GM23248 (cell line): Measurements from ENCODE around the gene NEK11. TPM values are rescaled to one million over a fixed set of nuclear protein-coding genes. Genes with fewer than 3 reads are reported as not detected.

Experiments used
- DNase-seq: peaks from one replicate; pipeline ENCODE4 v3.0.0-alpha.2; 2015
- H2AFZ ChIP-seq: fragments of 200-600 bp; sonication (generic); 2 replicates; pipeline ENCODE4 v1.6.1; 2016; ENCODE audit warnings: antibody characterized with exemption
- H3F3A ChIP-seq: fragments of 200-600 bp; sonication (generic); 2 replicates; pipeline ENCODE4 v1.6.1; 2016; ENCODE audit warnings: mild to moderate bottlenecking, antibody characterized with exemption, mixed run types; ENCODE audit not compliant: insufficient read depth
- H3K27ac ChIP-seq: fragments of 200-600 bp; sonication (generic); 2 replicates; pipeline ENCODE4 v1.5.1; 2016; ENCODE audit warnings: mild to moderate bottlenecking
- H3K27me3 ChIP-seq: fragments of 200-600 bp; sonication (generic); replicated peaks from 2 replicates; pipeline ENCODE4 v1.6.1; 2016; ENCODE audit warnings: mild to moderate bottlenecking; ENCODE audit not compliant: insufficient read depth
- H3K36me3 ChIP-seq: fragments of 200-600 bp; sonication (generic); 2 replicates; pipeline ENCODE4 v1.6.1; 2016; ENCODE audit warnings: low read depth, mild to moderate bottlenecking
- H3K4me1 ChIP-seq: fragments of 200-600 bp; sonication (generic); 2 replicates; pipeline ENCODE4 v1.6.1; 2016; ENCODE audit warnings: mild to moderate bottlenecking; ENCODE audit not compliant: insufficient read depth
- H3K4me2 ChIP-seq: fragments of 200-600 bp; sonication (generic); one replicate; pipeline ENCODE4 v1.6.1; 2016; ENCODE audit warnings: mild to moderate bottlenecking; ENCODE audit not compliant: unreplicated experiment
- H3K4me3 ChIP-seq: fragments of 200-600 bp; sonication (generic); 2 replicates; pipeline ENCODE4 v1.5.1; 2016; ENCODE audit warnings: mild to moderate bottlenecking
- H3K79me2 ChIP-seq: fragments of 200-600 bp; sonication (generic); 2 replicates; pipeline ENCODE4 v1.6.1; 2016; ENCODE audit warnings: mild to moderate bottlenecking; ENCODE audit not compliant: insufficient read depth
- H3K9ac ChIP-seq: fragments of 200-600 bp; sonication (generic); 2 replicates; pipeline ENCODE4 v1.6.1; 2016; ENCODE audit warnings: mild to moderate bottlenecking
- H3K9me2 ChIP-seq: fragments of 200-600 bp; sonication (generic); 2 replicates; pipeline ENCODE4 v1.6.1; 2016; ENCODE audit warnings: mixed run types, mild to moderate bottlenecking, moderate library complexity; ENCODE audit not compliant: insufficient read depth
- H3K9me3 ChIP-seq: fragments of 200-600 bp; sonication (generic); one replicate; pipeline ENCODE4 v1.6.1; 2017; ENCODE audit warnings: low read depth
- H4K20me1 ChIP-seq: fragments of 200-600 bp; sonication (generic); 2 replicates; pipeline ENCODE4 v1.6.0; 2016; ENCODE audit not compliant: insufficient read depth
- EZH2 ChIP-seq: fragments of 200-600 bp; sonication (generic); IDR thresholded peaks from 2 replicates; pipeline ENCODE4 v1.6.1; 2018; ENCODE audit warnings: antibody characterized with exemption, mild to moderate bottlenecking; ENCODE audit not compliant: insufficient read depth, poor library complexity, severe bottlenecking
- EZH2phosphoT487 ChIP-seq: fragments of 200-600 bp; sonication (generic); IDR thresholded peaks from 2 replicates; pipeline ENCODE4 v1.6.1; 2018; ENCODE audit warnings: antibody characterized with exemption, moderate library complexity, mild to moderate bottlenecking, low read depth; ENCODE audit not compliant: insufficient read depth
- WGBS, 2 experiments: methylation state at CpG; one replicate each; pipeline ENCODE4 v1.1.6; 2015 to 2017; ENCODE audit warnings: low lambda C conversion rate in 2 of 2, low coverage in 1 of 2; ENCODE audit errors: missing lambda C conversion rate in 2 of 2; 5-methylcytosine and 5-hydroxymethylcytosine counted together
- in situ Hi-C: fragments of 300-500 bp; cut with MboI; formaldehyde crosslinking; loops from 2 replicates; pipeline ENCODE4 v1.15.0; 2020
- polyA plus RNA-seq: library from polyadenylated mRNA; unstranded; fragments of >200 nt; fragmentation: Nextera tagmentation; extraction: Ambion mirVana; gene quantifications from 2 replicates; pipeline ENCODE4 v1.2.1, GENCODE V29; 2016
- total RNA-seq: library from RNA; depleted of rRNA; stranded (reverse); fragments of >200 nt; shearing (Covaris generic); gene quantifications from 2 replicates; pipeline ENCODE4 v1.2.3, GENCODE V29; 2014

The NEK11 gene
- total and polyA plus RNA-seq, 2 experiments from 2014 or later: 7.6 to 18.5 TPM

DNA sequence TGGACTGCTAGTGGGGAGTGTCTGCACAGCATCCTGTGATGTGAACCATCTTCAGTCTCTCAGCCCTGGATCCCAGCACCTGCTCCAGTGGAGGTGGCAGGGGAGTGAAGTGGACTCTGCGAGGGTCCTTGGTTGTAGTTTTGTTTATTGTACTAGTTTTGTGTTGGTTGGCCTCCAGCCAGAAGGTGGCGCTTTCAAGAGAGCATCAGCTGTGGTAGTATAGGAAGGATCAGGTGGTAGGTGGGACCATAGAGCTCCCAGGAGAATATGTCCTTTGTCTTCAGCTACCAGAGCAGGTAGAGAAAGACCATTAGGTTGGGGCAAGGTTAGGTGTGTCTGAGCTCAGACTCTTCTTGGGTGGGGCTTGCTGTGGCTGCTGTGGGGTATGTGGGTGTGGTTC, 20.9 kb downstream of the NEK11 start:
- 92 to 100% methylated on average over 2 of the region's 2 CpGs for WGBS, 2 experiments

DNA sequence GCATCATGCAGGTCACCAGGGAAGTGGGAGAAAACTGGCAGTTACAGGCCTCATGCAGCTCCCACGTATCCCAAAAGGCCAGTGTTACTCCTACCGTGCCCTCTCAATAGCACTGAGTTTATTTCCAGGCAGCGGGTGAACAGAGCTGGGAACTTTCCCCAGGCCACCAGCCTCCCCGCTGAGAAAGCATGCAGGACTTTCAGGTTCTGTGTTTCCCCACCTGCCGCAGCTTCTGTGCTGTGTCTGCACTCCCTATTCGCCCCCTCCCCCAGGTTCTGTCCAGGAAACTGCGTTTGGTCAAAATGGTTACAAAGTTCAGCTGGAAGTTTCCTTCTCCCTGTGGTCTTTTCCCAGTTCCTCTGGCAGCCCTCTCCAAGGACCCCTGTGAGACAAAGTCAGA, 21.4 kb downstream of the NEK11 start:
- H4K20me1 ChIP-seq: no peaks in the 10 kb centered on the region
- TF ChIP-seq EZH2phosphoT487 (no peak), EZH2 (no peak)
- no peak overlapping the region for H3K27ac ChIP-seq
- H3F3A ChIP-seq: no peaks in the 10 kb centered on the region
- no peak for DNase-seq
- H3K9me2 ChIP-seq: no peaks in the 10 kb centered on the region
- H3K4me2 ChIP-seq: no peak overlapping the region
- no peaks in the 10 kb centered on the region for H3K36me3 ChIP-seq
- H3K4me1 ChIP-seq: no peaks in the 10 kb centered on the region
- no peaks in the 10 kb centered on the region for H3K79me2 ChIP-seq
- in situ Hi-C loops: loop anchor here (25.0 kb wide), 2 partner anchors 439 to 964 kb away; no protein-coding TSS in a partner anchor
- no peak overlapping the region for H2AFZ ChIP-seq
- no peaks in the 10 kb centered on the region for H3K9me3 ChIP-seq
- H3K9ac ChIP-seq: no peak overlapping the region
- 95 to 98% methylated on average over 7 of the region's 7 CpGs for WGBS, 2 experiments
- no peak overlapping the region for H3K4me3 ChIP-seq
- no peaks in the 10 kb centered on the region for H3K27me3 ChIP-seq

More for the DNA sequence above, 20.9 kb downstream of the NEK11 start:
- Histone ChIP-seq H3K27me3 (no peaks in the 10 kb centered on the region), H3K4me3 (no peak overlapping the region), H3K4me1 (no peaks in the 10 kb centered on the region), H2AFZ (no peak overlapping the region), H3K27ac (no peak overlapping the region), H3K9ac (no peak overlapping the region), H4K20me1 (no peaks in the 10 kb centered on the region), H3F3A (no peaks in the 10 kb centered on the region), H3K36me3 (no peaks in the 10 kb centered on the region), H3K9me2 (no peaks in the 10 kb centered on the region), H3K9me3 (no peaks in the 10 kb centered on the region), H3K4me2 (no peak overlapping the region), H3K79me2 (no peaks in the 10 kb centered on the region)
- in situ Hi-C loops: loop anchor here (25.0 kb wide), 2 partner anchors 440 to 965 kb away; no protein-coding TSS in a partner anchor
- TF ChIP-seq EZH2phosphoT487 (no peak), EZH2 (no peak)
- DNase-seq: no peak

DNA sequence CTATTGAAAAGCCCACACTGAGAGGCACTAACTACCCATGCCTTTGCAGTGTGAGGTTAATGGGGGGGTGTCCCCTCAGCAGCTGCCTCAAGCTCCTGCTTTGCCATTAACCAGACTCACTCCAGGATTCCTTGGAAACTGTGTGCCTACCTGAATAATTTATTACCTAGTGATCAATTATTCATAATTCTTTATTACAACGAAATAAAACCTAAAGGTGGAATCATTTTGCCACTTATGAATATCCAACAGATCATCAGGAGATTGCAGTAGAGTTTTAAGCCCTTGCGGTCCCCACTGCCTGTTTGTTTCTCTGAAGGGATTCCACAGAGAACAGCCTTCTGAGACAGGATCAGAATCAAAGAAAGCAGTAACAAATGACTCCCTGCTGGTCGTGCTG, 23.3 kb downstream of the NEK11 start:
- Histone ChIP-seq H3K36me3 (no peaks in the 10 kb centered on the region), H3K4me3 (no peak overlapping the region), H2AFZ (no peak overlapping the region), H3F3A (no peaks in the 10 kb centered on the region), H3K27ac (no peak overlapping the region), H3K9me3 (no peaks in the 10 kb centered on the region), H3K4me1 (no peaks in the 10 kb centered on the region), H3K4me2 (no peak overlapping the region), H3K27me3 (no peaks in the 10 kb centered on the region), H3K9me2 (no peaks in the 10 kb centered on the region), H4K20me1 (no peaks in the 10 kb centered on the region), H3K79me2 (no peaks in the 10 kb centered on the region), H3K9ac (no peak overlapping the region)
- WGBS, 2 experiments: 56 to 64% methylated on average over 3 of the region's 3 CpGs
- TF ChIP-seq EZH2phosphoT487: no peak
- no peak for TF ChIP-seq EZH2
- in situ Hi-C loops: no loop called here
- no peak for DNase-seq

DNA sequence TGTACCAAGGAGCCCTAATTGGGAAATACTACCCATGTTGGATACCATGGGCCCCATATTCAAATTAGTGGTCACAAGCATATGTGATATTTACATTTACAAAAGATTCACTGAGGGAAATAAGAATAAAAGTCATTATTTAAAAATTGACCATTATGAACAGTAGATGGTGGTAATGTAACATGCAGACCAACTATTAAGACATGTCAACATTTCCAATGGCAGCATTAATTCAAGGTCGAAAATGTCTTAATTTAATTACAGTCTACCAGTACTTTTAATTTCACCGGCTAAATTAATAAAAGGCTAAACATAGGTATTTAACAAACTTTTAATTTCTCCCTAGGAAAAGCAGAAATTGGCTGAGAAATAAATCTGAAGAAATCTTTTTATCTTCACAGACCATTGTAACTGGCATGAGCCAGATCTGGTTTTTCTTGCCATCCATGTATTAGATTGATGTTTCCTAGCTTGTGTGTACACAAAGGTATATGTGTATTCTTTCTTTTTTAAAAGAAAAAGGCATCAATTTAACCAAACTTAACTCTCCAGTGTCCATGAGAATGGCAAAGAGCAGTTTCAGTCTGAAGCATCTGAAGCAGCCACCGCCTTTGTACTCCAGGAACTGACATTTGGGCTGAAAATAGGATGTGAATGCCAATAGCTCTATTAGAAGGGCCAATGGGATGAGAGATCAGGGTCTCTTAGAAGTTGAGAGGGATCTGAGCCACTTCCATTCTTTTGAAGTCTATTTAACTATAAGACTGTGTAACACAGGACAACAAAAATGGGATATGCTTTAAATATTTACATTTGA, 26.6 kb downstream of the NEK11 start:
- Histone ChIP-seq H3K4me3 (no peak overlapping the region), H4K20me1 (no peaks in the 10 kb centered on the region), H3K4me1 (no peaks in the 10 kb centered on the region), H3K27ac (no peak overlapping the region), H3K9ac (no peak overlapping the region), H3F3A (no peaks in the 10 kb centered on the region), H3K36me3 (no peaks in the 10 kb centered on the region), H2AFZ (no peak overlapping the region), H3K79me2 (no peaks in the 10 kb centered on the region), H3K27me3 (no peaks in the 10 kb centered on the region), H3K9me2 (no peaks in the 10 kb centered on the region), H3K9me3 (no peaks in the 10 kb centered on the region), H3K4me2 (no peak overlapping the region)
- TF ChIP-seq EZH2phosphoT487 (no peak), EZH2 (no peak)
- 89 to 91% methylated on average over 3 of the region's 3 CpGs for WGBS, 2 experiments
- DNase-seq: peak; percentile 29
- in situ Hi-C loops: no loop called here

DNA sequence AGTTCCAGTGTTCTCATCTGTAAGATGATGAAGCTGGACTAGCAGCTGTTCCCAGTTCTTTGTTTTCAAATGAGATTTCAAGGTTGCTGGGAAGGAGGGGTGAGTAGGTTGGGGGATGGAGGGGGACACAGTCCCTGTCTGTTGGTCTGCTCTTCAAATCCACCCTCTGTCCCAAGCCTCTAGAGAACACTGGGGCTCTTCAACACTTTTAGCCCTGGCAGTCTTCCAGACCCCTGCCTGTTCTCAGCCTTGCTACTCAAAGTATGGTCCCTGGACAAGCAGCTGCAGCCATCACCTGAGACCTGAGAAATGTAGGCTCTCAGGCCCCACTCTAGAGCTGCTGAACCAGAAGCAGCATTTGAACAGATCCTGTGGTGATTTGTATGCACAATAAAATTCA, 41.3 kb downstream of the NEK11 start:
- in situ Hi-C loops: no loop called here
- H3K79me2 ChIP-seq: no peaks in the 10 kb centered on the region
- H3K4me3 ChIP-seq: no peak overlapping the region
- H4K20me1 ChIP-seq: no peaks in the 10 kb centered on the region
- H3K36me3 ChIP-seq: no peaks in the 10 kb centered on the region
- no peak for TF ChIP-seq EZH2
- no peak for TF ChIP-seq EZH2phosphoT487
- no peaks in the 10 kb centered on the region for H3K27me3 ChIP-seq
- no peaks in the 10 kb centered on the region for H3K9me3 ChIP-seq
- H3K9me2 ChIP-seq: peaks cover 4% of the 10 kb centered on the region; the same call in 1 of the 2 replicates
- H2AFZ ChIP-seq: no peak overlapping the region
- H3K4me1 ChIP-seq: peaks cover 15% of the 10 kb centered on the region
- no peak overlapping the region for H3K9ac ChIP-seq
- no peak overlapping the region for H3K27ac ChIP-seq
- H3K4me2 ChIP-seq: no peak overlapping the region
- no peak for DNase-seq
- H3F3A ChIP-seq: peaks cover 13% of the 10 kb centered on the region
